Gastrocnemius medialis (tissue), 4 donors: Measurements from ENCODE around the gene DHX34. TPM values are rescaled to one million over a fixed set of nuclear protein-coding genes. Genes with fewer than 3 reads are reported as not detected.

Source experiments
- ATAC-seq, 2 donors: fragments of 150-250 bp; one replicate each; pipeline ENCODE4 v1.9.1; 2016
- DNase-seq, 2 donors: peaks; one replicate each; pipeline ENCODE4 v3.0.0-alpha.2; 2019
- H3K27ac ChIP-seq, 4 donors: fragments of 200-600 bp; sonication (generic); 1 replicate in 1 of 4; 2 replicates in 3 of 4; pipeline ENCODE4 v1.5.1; 2016 to 2018; ENCODE audit warnings: mild to moderate bottlenecking in 2 of 4, moderate library complexity in 1 of 4
- H3K27me3 ChIP-seq, 3 donors: fragments of 200-600 bp; sonication (generic) in 2 of 3; 1 replicate in 1 of 3; 2 replicates in 2 of 3; pipeline versions ENCODE4 v1.5.1 to v1.6.0; 2016 to 2019; ENCODE audit warnings: mild to moderate bottlenecking in 1 of 3, moderate library complexity in 1 of 3
- H3K36me3 ChIP-seq, 2 donors: fragments of 200-600 bp; sonication (generic) in 1 of 2; one replicate each; pipeline ENCODE4 v1.5.1; 2017 to 2018
- H3K4me1 ChIP-seq, 2 donors: fragments of 200-600 bp; sonication (generic) in 1 of 2; one replicate each; pipeline ENCODE4 v1.5.1; 2016 to 2017; ENCODE audit warnings: mild to moderate bottlenecking in 2 of 2
- H3K4me3 ChIP-seq, 4 donors: fragments of 200-600 bp; sonication (generic) in 3 of 4; 1 replicate in 1 of 4; 2 replicates in 3 of 4; pipeline ENCODE4 v1.5.1; 2016 to 2019; ENCODE audit warnings: mild to moderate bottlenecking in 2 of 4
- H3K9me3 ChIP-seq, 3 donors: fragments of 200-600 bp; sonication (generic) in 2 of 3; 1 replicate in 1 of 3; 2 replicates in 2 of 3; pipeline ENCODE4 v1.5.1; 2016 to 2019
- POLR2A ChIP-seq, 2 donors: fragments of 450-650 bp; IDR thresholded peaks; one replicate each; pipeline ENCODE4 v1.6.1; 2017; ENCODE audit warnings: antibody characterized with exemption in 2 of 2, mild to moderate bottlenecking in 2 of 2, moderate library complexity in 2 of 2
- in situ Hi-C, 4 donors: fragments of 200-750 bp; cut with MboI; loops; one replicate each; pipeline versions ENCODE4 v1.15.0 to v1.8.0; 2017; ENCODE audit warnings: low sequenced_read_pairs in 4 of 4
- intact Hi-C: fragments of 100-400 bp; cut with DNase I; formaldehyde crosslinking; loops from one replicate; pipeline ENCODE4 v1.15.1; 2023; ENCODE audit warnings: low total_unique reads
- total RNA-seq, 4 donors: library from RNA; depleted of rRNA; stranded (reverse); fragments of >200 nt; gene quantifications; one replicate each; pipeline versions ENCODE4 v1.1.0 to v1.2.3, GENCODE V29; 2016
- TF ChIP-seq, protein P1 (sequence below), 5 experiments: fragments of 450-650 bp in 3 of 5; fragments of 200-600 bp in 2 of 5; sonication (generic) in 2 of 5; IDR thresholded peaks in 4 of 5; conservative IDR thresholded peaks in 1 of 5; 1 replicate in 4 of 5; 2 replicates in 1 of 5; pipeline ENCODE4 v1.5.1; 2016 to 2019; ENCODE audit warnings: antibody characterized with exemption in 5 of 5, mild to moderate bottlenecking in 3 of 5, moderate library complexity in 3 of 5

The DHX34 gene
- total RNA-seq, 4 donors from 2014 or later = 14.3 to 19.3 (median 14.7) TPM

DNA sequence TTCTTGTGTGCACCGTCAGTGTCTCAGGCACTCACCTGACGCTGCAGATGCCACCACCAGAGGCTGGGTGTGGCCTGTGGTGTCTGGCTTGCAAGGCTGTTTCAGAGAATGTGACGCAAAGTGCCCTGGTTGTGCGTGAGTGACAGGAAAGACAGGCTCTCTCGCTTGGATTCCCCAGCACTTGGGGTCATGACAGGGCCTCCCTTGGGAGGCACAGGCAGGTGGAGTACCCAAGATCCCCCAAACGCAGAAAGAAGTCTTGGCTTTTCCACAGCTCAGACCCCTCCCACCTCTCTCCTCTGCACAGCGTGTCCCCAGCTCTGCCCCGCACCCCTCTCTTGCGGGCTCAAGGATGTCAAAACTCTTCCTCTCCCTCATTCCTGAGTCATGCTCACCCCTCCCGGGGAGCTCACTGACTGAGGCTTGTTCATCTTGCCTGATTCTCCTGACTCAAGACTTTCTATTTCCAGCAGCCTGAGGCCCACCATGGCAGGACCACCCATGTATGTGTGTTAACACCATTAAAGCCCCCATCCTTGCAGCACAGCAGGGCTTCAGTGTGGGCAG, 21.0 kb downstream of the DHX34 start:
- intact Hi-C loops = no loop called here
- in situ Hi-C loops = no loop called here
- no peak overlapping the region for H3K27ac ChIP-seq
- no peaks in the 10 kb centered on the region for H3K4me1 ChIP-seq
- DNase-seq (no peak), ATAC-seq (no peak)
- H3K4me3 ChIP-seq = no peak overlapping the region
- peaks cover 0 to 68% of the 10 kb centered on the region in 2 donors for H3K36me3 ChIP-seq
- H3K27me3 ChIP-seq = no peaks in the 10 kb centered on the region
- no peaks in the 10 kb centered on the region for H3K9me3 ChIP-seq
- no peak for TF ChIP-seq POLR2A (IDR thresholded peaks at IDR 0.05)
- TF ChIP-seq, protein P1, sequence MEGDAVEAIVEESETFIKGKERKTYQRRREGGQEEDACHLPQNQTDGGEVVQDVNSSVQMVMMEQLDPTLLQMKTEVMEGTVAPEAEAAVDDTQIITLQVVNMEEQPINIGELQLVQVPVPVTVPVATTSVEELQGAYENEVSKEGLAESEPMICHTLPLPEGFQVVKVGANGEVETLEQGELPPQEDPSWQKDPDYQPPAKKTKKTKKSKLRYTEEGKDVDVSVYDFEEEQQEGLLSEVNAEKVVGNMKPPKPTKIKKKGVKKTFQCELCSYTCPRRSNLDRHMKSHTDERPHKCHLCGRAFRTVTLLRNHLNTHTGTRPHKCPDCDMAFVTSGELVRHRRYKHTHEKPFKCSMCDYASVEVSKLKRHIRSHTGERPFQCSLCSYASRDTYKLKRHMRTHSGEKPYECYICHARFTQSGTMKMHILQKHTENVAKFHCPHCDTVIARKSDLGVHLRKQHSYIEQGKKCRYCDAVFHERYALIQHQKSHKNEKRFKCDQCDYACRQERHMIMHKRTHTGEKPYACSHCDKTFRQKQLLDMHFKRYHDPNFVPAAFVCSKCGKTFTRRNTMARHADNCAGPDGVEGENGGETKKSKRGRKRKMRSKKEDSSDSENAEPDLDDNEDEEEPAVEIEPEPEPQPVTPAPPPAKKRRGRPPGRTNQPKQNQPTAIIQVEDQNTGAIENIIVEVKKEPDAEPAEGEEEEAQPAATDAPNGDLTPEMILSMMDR (IDR thresholded peaks at IDR 0.05 in 4 of 5, conservative IDR thresholded peaks at IDR 0.05 in 1 of 5) = no peak

DNA sequence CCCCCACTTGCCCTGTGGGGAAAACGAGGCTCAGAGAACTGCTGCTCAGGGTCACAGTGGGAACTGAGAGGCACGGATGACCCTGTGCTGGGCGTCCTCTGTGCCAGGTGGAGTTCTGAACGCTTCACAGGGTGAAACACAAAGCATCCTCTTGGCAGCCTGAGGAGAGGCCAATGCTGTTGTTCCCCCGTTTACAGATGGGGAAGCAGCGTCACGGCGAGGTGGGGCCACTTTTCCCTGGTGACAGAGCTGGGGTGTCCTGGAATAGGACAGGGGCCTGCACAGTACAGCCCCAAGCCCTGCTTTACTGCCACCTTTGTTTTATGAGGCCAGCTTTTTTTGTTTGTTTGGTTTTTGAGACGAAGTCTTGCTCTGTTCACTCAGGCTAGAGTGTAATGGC, 22.1 kb downstream of the DHX34 start:
- Histone ChIP-seq H3K27ac (no peak overlapping the region), H3K9me3 (no peaks in the 10 kb centered on the region), H3K4me1 (no peaks in the 10 kb centered on the region), H3K36me3 (peaks cover 0 to 73% of the 10 kb centered on the region in 2 donors), H3K4me3 (no peak overlapping the region), H3K27me3 (no peaks in the 10 kb centered on the region)
- in situ Hi-C loops (no loop called here), intact Hi-C loops (no loop called here)
- no peak for DNase-seq
- no peak for TF ChIP-seq POLR2A (IDR thresholded peaks at IDR 0.05)
- TF ChIP-seq, protein P1 (IDR thresholded peaks at IDR 0.05 in 4 of 5, conservative IDR thresholded peaks at IDR 0.05 in 1 of 5) = no peak
- ATAC-seq = no peak

DNA sequence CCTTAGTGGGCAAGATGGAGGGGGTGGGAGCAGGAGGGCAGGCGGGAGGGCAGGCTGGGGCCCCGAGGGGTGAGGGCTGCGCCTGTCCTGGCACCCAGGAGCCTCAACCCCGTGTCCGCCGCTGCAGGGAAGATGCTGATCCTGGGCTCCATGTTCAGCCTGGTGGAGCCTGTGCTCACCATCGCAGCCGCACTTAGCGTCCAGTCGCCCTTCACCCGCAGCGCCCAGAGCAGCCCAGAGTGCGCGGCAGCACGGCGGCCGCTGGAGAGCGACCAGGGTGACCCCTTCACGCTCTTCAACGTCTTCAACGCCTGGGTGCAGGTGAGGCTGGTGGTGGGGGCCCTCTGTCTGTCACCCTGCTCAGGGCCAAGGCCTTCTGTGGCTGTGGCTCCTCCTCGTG, 23.5 kb downstream of the DHX34 start:
- Histone ChIP-seq H3K27ac (no peak overlapping the region), H3K36me3 (peaks cover 0 to 84% of the 10 kb centered on the region in 2 donors), H3K9me3 (no peaks in the 10 kb centered on the region), H3K4me3 (no peak overlapping the region), H3K27me3 (no peaks in the 10 kb centered on the region), H3K4me1 (no peaks in the 10 kb centered on the region)
- DNase-seq = no peak
- intact Hi-C loops (no loop called here), in situ Hi-C loops (no loop called here)
- no peak for TF ChIP-seq POLR2A (IDR thresholded peaks at IDR 0.05)
- TF ChIP-seq, protein P1 (IDR thresholded peaks at IDR 0.05 in 4 of 5, conservative IDR thresholded peaks at IDR 0.05 in 1 of 5) = no peak
- ATAC-seq = no peak

DNA sequence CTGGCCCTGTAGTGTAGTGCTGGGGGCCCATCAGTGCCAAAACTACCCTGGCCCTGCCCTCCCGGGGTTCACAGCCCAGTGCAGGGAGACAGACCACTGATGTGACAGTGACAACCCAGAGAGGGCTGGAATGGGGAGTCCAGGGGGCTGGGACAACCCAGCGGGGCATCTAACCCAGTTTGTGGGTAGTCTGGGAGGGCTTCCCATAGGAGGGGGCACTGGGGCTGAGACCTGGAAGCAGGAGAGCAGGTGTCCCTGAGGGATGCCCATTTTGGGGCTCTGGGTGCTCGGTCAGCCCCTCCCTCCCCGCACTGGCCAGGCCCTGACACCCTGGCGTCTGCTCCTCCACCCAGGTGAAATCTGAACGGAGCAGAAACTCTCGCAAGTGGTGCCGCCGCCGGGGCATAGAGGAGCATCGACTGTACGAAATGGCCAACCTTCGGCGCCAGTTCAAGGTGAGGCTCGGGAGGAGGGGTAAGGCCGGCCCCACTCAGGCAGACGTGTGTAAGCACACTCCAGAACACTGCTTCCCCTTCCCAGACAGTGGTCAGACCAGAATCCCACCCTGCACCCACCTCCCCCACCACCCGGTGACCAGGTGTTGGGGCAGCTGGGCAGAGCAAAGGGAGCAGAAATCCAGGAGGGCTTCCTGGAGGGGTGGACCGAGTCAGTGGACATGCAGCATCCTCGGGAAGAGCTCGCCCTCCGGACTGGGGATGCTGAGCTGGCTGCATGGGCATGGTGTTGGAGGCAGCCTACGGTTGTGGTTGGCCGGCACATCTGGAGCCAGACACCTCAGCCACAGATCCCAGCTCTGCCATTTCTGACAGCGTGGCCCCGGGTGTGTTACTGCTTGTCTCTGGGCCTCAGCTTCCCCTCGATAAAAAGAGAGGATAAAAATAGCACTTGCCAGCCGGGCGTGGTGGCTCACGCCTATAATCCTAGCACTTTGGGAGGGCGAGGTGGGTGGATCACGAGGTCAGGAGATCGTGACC, 24.4 kb downstream of the DHX34 start:
- Histone ChIP-seq H3K4me3 (no peak overlapping the region), H3K4me1 (no peaks in the 10 kb centered on the region), H3K9me3 (no peaks in the 10 kb centered on the region), H3K27ac (no peak overlapping the region), H3K27me3 (no peaks in the 10 kb centered on the region), H3K36me3 (peaks cover 0 to 88% of the 10 kb centered on the region in 2 donors)
- ATAC-seq = no peak
- intact Hi-C loops = no loop called here
- DNase-seq = no peak
- in situ Hi-C loops = no loop called here
- TF ChIP-seq, protein P1 (IDR thresholded peaks at IDR 0.05 in 4 of 5, conservative IDR thresholded peaks at IDR 0.05 in 1 of 5) = no peak
- TF ChIP-seq POLR2A (IDR thresholded peaks at IDR 0.05) = no peak
